Activated CD4-positive, CD25-positive, alpha-beta regulatory T cell (primary cell): ENCODE results near the gene SQOR.

Experiments used
- DNase-seq, 4 experiments: peaks; one replicate each; lab custom pipeline; 2025; lab: John Stamatoyannopoulos, UW

SQOR gene

GRCh38 chr15:45660231-45660979, 25.6 kb downstream of the SQOR start:
- DNase-seq: no peak

- DNase-seq: no peak
These were observed 27.5 kb downstream of the SQOR start for GRCh38 chr15:45662375-45662774.

DNA sequence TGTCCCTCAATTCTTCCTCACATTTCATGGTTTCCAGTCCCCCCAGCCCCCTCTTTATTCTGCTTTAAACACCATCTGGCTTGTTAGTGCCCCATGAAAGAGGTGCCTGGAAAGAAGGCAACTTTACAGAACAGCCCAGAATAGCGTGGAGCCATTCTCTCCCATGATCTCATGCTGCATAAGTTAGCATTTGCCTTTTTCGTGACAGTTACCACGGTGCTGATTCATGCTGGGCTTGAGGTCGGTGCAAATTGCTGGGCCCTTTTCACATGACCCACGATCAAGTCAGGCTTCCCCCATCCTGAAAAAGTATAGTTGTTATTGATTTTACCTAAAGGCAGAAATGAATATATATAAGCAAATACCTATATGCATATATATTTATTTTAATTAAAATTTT, 29.6 kb downstream of the SQOR start:
- no peak for DNase-seq

- no peak for DNase-seq
These were observed 30.4 kb downstream of the SQOR start for GRCh38 chr15:45665261-45665660.

DNA sequence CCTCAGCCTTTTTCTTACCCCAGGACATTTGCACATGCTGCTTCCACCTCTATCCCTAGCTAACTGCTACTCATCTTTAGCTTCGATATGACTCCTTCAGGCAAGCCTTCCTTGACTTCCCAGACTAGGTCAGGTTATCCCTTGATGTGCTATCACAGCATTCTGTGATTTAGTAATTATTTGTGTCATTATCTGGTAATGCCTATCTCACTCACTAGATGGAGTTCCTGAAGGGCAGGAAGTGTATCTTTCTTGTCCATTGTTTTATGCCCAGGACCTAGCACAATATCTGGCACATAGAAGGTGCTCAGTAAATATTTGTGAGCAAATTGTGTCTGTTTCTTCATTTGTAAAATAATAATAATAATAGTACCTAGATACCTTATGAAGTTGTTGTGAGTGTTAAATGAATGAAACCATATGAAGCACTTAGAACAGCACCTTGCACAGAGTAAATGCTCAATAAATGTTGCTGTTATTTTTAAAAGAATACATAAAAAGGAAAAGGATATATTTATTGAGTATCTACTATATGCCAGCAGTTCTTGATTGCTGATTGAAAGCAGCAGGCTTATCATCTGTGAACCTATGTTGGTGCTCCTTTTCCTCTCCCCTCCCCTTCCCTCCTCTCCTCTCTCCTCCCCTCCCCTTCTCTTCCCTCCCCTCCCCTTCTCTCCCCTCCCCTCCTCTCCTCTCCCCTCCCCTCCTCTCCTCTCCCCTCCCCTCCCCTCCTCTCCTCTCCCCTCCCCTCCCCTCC, 31.5 kb downstream of the SQOR start:
- no peak for DNase-seq

DNA sequence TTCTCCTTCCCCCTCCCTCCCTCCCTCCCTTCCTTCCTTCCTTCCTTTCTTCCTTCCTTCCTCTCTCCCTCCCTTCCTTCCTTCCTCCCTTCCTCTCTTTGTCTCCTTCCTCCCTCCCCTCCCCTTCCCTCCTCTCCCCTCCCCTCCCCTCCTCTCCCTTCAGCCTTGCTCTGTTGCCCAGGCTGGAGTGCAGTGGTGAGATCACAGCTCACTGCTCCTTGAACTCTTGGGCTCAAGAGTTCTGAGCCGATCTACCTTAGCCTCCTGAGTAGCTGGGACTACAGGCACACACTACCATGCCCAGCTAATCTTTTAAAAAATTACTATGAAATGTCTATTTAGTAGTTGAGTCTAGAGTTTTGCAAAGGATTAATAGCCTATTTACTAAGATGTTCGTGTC, 32.2 kb downstream of the SQOR start:
- no peak for DNase-seq

DNA sequence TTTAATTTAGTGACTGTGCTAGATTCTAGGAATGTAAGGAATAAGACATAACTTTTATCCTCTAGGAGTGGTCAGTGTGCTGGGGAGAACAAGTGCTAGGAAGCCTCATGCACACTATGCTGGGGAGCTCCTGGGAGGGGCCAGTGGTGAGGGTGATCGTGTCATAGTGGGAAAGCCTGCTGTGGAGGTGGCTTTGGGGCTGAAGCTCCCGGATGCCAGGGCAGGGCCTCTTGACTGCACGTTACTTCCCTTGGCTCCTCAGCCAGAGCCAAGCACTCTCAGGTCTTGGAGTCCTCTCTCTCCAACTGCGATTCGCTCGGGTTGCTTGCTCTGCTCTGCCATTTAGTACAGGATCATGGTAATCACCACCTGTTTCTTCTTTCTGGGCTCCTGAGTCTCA, 33.6 kb downstream of the SQOR start:
- DNase-seq: no peak

DNA sequence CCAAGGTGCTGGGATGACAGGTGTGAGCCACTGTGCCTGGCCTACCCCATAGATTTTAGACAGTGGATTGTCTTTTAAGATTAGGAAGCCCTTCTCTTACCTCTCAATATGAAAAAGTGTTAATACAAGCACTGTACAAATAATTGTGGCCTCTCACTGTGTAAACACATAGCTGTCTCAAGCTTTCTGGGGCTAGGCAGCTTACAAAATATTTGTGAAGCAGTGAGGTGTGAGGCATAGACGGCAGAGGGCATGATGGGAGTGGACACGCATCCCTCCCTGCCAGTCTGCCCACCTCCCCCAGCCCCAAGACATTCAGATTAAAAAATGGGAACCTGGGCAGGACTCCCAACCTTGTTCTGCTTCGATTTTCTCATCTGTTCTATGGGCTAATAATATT, 34.6 kb downstream of the SQOR start:
- no peak for DNase-seq

- DNase-seq: no peak
These were observed 35.3 kb downstream of the SQOR start for GRCh38 chr15:45670091-45670490.

DNA sequence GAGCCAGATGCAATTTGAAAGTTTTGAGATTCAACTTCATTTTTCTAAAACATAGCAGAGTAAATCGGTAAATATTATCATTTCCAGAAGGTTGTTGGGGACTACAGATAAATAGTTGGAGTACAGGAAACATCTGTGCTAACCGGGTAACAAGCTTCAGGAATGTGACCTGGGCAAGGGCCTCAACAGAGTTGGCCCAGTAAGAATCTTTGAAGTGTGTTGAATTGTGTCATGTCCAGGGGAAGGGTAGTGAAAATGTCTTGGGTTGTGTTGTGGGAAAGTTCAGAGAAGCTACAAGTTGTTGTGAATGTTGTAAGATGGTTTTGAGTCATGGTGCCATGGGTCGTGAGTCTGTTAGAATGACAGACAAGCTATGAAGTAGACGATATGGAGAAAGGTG, 35.7 kb downstream of the SQOR start:
- DNase-seq: no peak

GRCh38 chr15:45674677-45675076, 39.8 kb downstream of the SQOR start:
- DNase-seq: no peak

- DNase-seq: no peak
These were observed 43.0 kb downstream of the SQOR start for GRCh38 chr15:45677797-45678196.

DNA sequence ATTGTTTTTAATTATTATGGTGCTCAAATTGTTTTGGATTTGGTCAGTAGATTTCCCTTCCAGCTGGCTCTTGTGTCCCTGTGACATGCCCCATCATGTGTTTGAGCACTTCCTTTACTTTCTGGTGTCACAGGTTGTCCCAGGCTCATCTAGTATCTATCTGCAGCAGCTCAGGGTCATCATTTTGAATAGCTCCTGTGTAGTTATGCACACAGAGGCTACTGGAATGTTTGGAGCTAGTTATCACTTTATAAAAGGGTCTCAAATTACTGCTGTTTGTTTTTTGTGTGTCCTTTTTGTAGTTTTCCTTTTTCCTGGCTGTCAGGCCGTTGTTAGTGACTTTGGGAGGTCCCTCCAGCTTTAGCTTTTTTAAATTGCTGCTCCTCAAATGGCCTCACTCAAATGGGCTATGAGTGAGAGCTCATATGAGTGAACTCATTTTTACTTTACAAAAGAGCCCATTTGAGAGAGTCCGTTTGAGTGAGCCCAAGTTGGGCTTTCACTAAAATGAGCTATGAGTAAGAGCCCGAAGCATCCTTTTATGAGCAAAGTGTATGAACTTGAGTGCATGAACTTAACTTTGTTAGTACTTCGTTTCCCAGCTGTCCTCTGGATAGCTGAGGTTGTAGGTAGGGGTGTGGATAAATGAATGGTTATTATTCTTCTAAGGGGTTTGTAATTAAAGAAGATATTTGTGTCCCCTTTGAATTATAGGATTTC, 43.8 kb downstream of the SQOR start:
- no peak for DNase-seq

DNA sequence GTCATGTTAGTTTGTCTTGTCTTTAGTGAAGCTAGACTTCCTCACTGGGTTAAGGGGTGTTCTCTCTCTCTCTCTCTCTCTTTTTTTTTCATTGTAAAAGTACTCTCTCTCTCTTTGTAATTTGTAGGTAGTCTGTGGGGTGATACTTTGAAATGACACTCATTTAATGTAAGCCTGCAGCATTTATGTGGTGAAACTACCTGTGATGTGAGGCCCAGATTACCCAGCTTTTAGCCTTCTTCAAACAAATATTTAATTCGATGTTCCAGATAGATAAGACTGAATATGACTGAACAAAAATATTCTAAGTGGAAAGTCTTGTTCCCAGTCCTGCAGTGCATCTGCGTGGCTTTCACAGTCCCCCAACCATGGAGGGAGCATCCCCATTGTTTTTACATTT, 49.7 kb downstream of the SQOR start:
- DNase-seq: no peak

DNA sequence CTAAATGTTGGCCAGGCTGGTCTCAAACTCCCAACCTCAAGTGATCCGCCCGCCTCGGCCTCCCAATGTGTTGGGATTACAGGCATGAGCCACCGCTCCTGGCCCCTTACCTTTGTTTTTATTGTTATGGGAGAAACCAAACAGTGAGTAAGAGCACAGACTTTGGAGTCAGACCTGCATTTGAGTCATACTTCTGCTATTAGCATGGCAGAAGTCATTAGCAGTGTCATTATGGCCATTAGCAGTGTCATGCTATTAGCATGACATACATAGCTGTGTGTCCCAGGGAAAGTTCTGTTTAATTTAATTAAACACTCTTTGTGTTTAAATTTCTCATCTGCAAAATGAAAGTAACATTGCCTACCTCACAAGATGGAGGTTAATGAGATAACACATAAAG, 54.8 kb downstream of the SQOR start:
- no peak for DNase-seq

DNA sequence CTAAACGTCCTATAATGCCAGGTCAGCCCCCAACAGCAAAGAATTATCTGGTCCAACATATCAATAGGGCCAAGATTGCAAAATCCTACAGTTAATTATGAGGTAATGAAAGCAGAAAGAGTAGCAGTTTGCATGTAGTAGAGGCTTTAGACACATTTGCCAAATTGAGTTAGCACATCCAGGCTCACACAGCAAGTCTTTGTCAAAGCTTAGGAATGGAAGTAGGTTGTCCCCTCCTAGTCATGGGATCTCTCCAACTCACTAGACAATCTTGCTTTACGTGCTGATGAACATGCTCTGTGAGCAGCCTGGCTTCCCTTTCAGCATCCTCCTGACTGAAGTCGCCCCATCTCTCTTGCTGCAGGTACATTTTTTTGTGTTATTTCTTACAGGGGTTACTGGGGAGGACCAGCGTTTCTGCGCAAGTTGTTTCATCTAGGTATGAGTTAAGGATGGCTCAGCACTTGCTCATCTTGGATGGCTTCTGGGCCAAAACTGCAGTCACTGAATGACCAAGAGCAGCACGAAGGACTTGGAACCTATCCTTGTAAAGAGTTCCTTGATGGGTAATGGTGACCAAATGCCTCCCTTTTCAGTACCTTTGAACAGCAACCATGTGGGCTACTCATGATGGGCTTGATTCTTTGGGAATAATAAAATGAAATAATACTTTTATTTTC, 55.9 kb downstream of the SQOR start:
- DNase-seq: no peak

DNA sequence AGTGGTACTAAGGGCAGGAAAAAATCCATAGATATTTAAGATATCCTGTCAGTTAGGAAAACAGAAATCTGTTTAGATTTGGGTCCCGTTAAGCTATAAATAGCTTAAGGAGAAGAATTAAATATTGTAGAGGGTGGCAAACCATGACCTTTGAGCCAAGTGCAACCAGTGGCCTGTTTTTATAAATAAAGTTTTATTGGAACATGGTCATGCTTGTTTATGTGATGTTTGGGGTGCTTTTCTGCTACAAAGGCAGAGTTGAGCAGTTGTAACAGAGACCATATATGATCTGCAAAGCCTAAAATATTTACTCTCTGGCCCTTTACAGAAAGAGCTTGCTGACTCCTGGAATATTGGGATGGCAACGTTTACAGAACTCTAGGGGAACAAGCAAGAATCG, 66.3 kb downstream of the SQOR start:
- DNase-seq: no peak

DNA sequence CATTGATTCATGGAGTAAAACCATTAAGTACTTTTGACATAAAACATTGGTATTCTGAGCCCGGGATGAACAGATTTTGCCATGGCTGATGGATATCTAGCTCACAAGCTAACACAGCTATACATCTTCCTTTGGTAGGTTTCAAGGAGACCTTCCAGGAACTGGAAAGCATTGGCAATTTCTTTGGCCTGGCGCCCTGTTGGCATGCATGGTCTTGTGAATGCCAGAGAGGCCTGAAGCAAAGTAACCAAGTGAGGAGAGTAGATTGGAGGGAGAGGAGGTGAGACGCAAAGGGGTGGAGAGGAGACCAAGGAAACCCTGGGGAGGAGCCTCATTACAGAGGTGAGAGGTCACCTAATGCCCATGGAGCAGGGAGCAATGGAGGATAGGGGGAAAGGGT, 67.2 kb downstream of the SQOR start:
- no peak for DNase-seq

DNA sequence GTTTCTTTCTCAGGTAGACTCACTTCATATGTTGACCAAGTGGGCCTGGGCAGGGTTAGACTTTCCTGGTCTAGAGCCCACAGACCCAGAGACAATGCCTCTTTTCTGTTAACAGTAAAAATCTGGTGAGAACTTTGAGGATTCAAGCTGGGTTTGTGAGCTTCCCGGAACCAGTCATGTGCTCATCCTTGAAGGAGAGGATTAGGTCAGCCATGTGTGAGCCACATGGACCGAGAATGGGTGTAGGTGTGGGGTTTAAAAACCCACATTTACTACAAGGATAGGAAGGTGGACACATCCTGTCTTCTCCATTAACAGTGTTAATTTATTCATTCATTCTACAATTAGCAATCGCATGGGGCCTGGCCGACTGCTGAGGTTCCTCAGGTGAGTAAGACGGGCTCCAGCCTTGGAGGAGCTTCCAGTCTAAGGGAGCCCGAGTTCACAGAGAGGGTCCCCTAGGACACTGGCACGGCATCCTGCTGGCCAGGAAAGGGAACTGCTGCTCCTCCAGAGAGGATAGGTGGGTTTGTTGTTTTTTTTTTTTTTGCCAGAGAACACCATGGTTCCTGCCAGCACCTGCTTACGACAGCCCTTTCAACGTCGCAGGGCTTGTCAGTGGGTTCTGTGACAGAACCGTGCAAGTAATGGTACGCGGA, 69.0 kb downstream of the SQOR start:
- DNase-seq: no peak

GRCh38 chr15:45704329-45705249, 69.8 kb downstream of the SQOR start:
- no peak for DNase-seq
